ENCODE results near the gene PRIMA1. TPM values are rescaled to one million over a fixed set of nuclear protein-coding genes. Genes with fewer than 3 reads are reported as not detected.

Gene PRIMA1
- total RNA-seq, 2 donors from 2014 or later = not detected

- H3K9me3 ChIP-seq (ENCODE audit: control insufficient read depth, low read length, poor library complexity, severe bottlenecking) = no peaks in the 10 kb centered on the region
- Mint-ChIP-seq H3K36me3 (ENCODE audit: low read depth) (no peaks in the 10 kb centered on the region), H3K4me3 (no peak overlapping the region), H3K27me3 (peaks cover 22% of the 10 kb centered on the region), H3K27ac (no peak overlapping the region), H3K4me1 (peaks cover 2% of the 10 kb centered on the region)
- no peak for ATAC-seq
- DNase-seq = no peak
Observed at GRCh38 chr14:93744176-93744575, 44.1 kb downstream of the PRIMA1 start.

- H3K4me1 Mint-ChIP-seq = peaks cover 2% of the 10 kb centered on the region
- no peaks in the 10 kb centered on the region for H3K36me3 Mint-ChIP-seq (ENCODE audit: low read depth)
- no peak overlapping the region for H3K4me3 Mint-ChIP-seq
- peaks cover 27% of the 10 kb centered on the region for H3K27me3 Mint-ChIP-seq
- DNase-seq = no peak
- H3K27ac Mint-ChIP-seq = no peak overlapping the region
- no peaks in the 10 kb centered on the region for H3K9me3 ChIP-seq (ENCODE audit: control insufficient read depth, low read length, poor library complexity, severe bottlenecking)
- ATAC-seq = no peak
Observed at GRCh38 chr14:93743270-93744060, 44.8 kb downstream of the PRIMA1 start.

GRCh38 chr14:93742761-93743160 lies 45.5 kb downstream of the PRIMA1 start:
- H3K36me3 Mint-ChIP-seq (ENCODE audit: low read depth) = no peaks in the 10 kb centered on the region
- H3K4me3 Mint-ChIP-seq = no peak overlapping the region
- peaks cover 2% of the 10 kb centered on the region for H3K4me1 Mint-ChIP-seq
- DNase-seq = no peak
- no peaks in the 10 kb centered on the region for H3K9me3 ChIP-seq (ENCODE audit: control insufficient read depth, low read length, poor library complexity, severe bottlenecking)
- ATAC-seq = no peak
- H3K27me3 Mint-ChIP-seq = peaks cover 34% of the 10 kb centered on the region
- H3K27ac Mint-ChIP-seq = no peak overlapping the region

GRCh38 chr14:93741556-93742230 lies 46.6 kb downstream of the PRIMA1 start:
- no peak for DNase-seq
- H3K27ac Mint-ChIP-seq = no peak overlapping the region
- no peak overlapping the region for H3K4me3 Mint-ChIP-seq
- no peaks in the 10 kb centered on the region for H3K9me3 ChIP-seq (ENCODE audit: control insufficient read depth, low read length, poor library complexity, severe bottlenecking)
- no peak for ATAC-seq
- no peaks in the 10 kb centered on the region for H3K36me3 Mint-ChIP-seq (ENCODE audit: low read depth)
- H3K27me3 Mint-ChIP-seq = peaks cover 42% of the 10 kb centered on the region
- peaks cover 2% of the 10 kb centered on the region for H3K4me1 Mint-ChIP-seq

- H3K9me3 ChIP-seq (ENCODE audit: control insufficient read depth, low read length, poor library complexity, severe bottlenecking) = no peaks in the 10 kb centered on the region
- Mint-ChIP-seq H3K4me1 (peaks cover 2% of the 10 kb centered on the region), H3K27me3 (peaks cover 46% of the 10 kb centered on the region), H3K4me3 (no peak overlapping the region), H3K27ac (no peak overlapping the region), H3K36me3 (ENCODE audit: low read depth) (no peaks in the 10 kb centered on the region)
- no peak for DNase-seq
- no peak for ATAC-seq
Observed at GRCh38 chr14:93737634-93738033, 50.7 kb downstream of the PRIMA1 start.

GRCh38 chr14:93736378-93737014 lies 51.8 kb downstream of the PRIMA1 start:
- H3K4me1 Mint-ChIP-seq = peaks cover 4% of the 10 kb centered on the region
- no peaks in the 10 kb centered on the region for H3K9me3 ChIP-seq (ENCODE audit: control insufficient read depth, low read length, poor library complexity, severe bottlenecking)
- DNase-seq (no peak), ATAC-seq (no peak)
- no peaks in the 10 kb centered on the region for H3K36me3 Mint-ChIP-seq (ENCODE audit: low read depth)
- peaks cover 38% of the 10 kb centered on the region for H3K27me3 Mint-ChIP-seq
- H3K27ac Mint-ChIP-seq = no peak overlapping the region
- no peak overlapping the region for H3K4me3 Mint-ChIP-seq

- no peak overlapping the region for H3K27ac Mint-ChIP-seq
- no peak overlapping the region for H3K4me3 Mint-ChIP-seq
- H3K36me3 Mint-ChIP-seq (ENCODE audit: low read depth) = no peaks in the 10 kb centered on the region
- H3K27me3 Mint-ChIP-seq = peaks cover 32% of the 10 kb centered on the region
- H3K4me1 Mint-ChIP-seq = peaks cover 4% of the 10 kb centered on the region
- DNase-seq (no peak), ATAC-seq (no peak)
- no peaks in the 10 kb centered on the region for H3K9me3 ChIP-seq (ENCODE audit: control insufficient read depth, low read length, poor library complexity, severe bottlenecking)
Observed at GRCh38 chr14:93735206-93735605, 53.1 kb downstream of the PRIMA1 start.

- H3K27me3 Mint-ChIP-seq = peaks cover 34% of the 10 kb centered on the region
- no peak overlapping the region for H3K4me3 Mint-ChIP-seq
- no peak overlapping the region for H3K27ac Mint-ChIP-seq
- DNase-seq = no peak
- no peaks in the 10 kb centered on the region for H3K9me3 ChIP-seq (ENCODE audit: control insufficient read depth, low read length, poor library complexity, severe bottlenecking)
- H3K36me3 Mint-ChIP-seq (ENCODE audit: low read depth) = no peaks in the 10 kb centered on the region
- peaks cover 2% of the 10 kb centered on the region for H3K4me1 Mint-ChIP-seq
- no peak for ATAC-seq
Observed at GRCh38 chr14:93734086-93734822, 54.0 kb downstream of the PRIMA1 start.

- ATAC-seq = no peak
- peaks cover 29% of the 10 kb centered on the region for H3K27me3 Mint-ChIP-seq
- no peak overlapping the region for H3K27ac Mint-ChIP-seq
- DNase-seq = no peak
- H3K36me3 Mint-ChIP-seq (ENCODE audit: low read depth) = no peaks in the 10 kb centered on the region
- peaks cover 2% of the 10 kb centered on the region for H3K4me1 Mint-ChIP-seq
- H3K9me3 ChIP-seq (ENCODE audit: control insufficient read depth, low read length, poor library complexity, severe bottlenecking) = no peaks in the 10 kb centered on the region
- H3K4me3 Mint-ChIP-seq = no peak overlapping the region
Observed at GRCh38 chr14:93733631-93734030, 54.7 kb downstream of the PRIMA1 start.

GRCh38 chr14:93733231-93733630 lies 55.1 kb downstream of the PRIMA1 start:
- no peak for DNase-seq
- H3K9me3 ChIP-seq (ENCODE audit: control insufficient read depth, low read length, poor library complexity, severe bottlenecking) = no peaks in the 10 kb centered on the region
- no peaks in the 10 kb centered on the region for H3K36me3 Mint-ChIP-seq (ENCODE audit: low read depth)
- peaks cover 2% of the 10 kb centered on the region for H3K4me1 Mint-ChIP-seq
- H3K4me3 Mint-ChIP-seq = no peak overlapping the region
- ATAC-seq = no peak
- H3K27me3 Mint-ChIP-seq = peaks cover 25% of the 10 kb centered on the region
- H3K27ac Mint-ChIP-seq = no peak overlapping the region

- ATAC-seq (no peak), DNase-seq (no peak)
- no peak overlapping the region for H3K4me3 Mint-ChIP-seq
- peaks cover 24% of the 10 kb centered on the region for H3K27me3 Mint-ChIP-seq
- no peaks in the 10 kb centered on the region for H3K9me3 ChIP-seq (ENCODE audit: control insufficient read depth, low read length, poor library complexity, severe bottlenecking)
- H3K27ac Mint-ChIP-seq = no peak overlapping the region
- no peaks in the 10 kb centered on the region for H3K36me3 Mint-ChIP-seq (ENCODE audit: low read depth)
- peaks cover 2% of the 10 kb centered on the region for H3K4me1 Mint-ChIP-seq
Observed at GRCh38 chr14:93732524-93732923, 55.8 kb downstream of the PRIMA1 start.

- Mint-ChIP-seq H3K4me3 (no peak overlapping the region), H3K4me1 (peaks cover 2% of the 10 kb centered on the region), H3K27ac (no peak overlapping the region), H3K36me3 (ENCODE audit: low read depth) (no peaks in the 10 kb centered on the region), H3K27me3 (peaks cover 18% of the 10 kb centered on the region)
- no peak for DNase-seq
- ATAC-seq = no peak
- H3K9me3 ChIP-seq (ENCODE audit: control insufficient read depth, low read length, poor library complexity, severe bottlenecking) = no peaks in the 10 kb centered on the region
Observed at GRCh38 chr14:93731753-93732152, 56.5 kb downstream of the PRIMA1 start.

- no peak for ATAC-seq
- peaks cover 2% of the 10 kb centered on the region for H3K4me1 Mint-ChIP-seq
- peaks cover 10% of the 10 kb centered on the region for H3K27me3 Mint-ChIP-seq
- H3K27ac Mint-ChIP-seq = no peak overlapping the region
- no peak for DNase-seq
- H3K36me3 Mint-ChIP-seq (ENCODE audit: low read depth) = no peaks in the 10 kb centered on the region
- no peak overlapping the region for H3K4me3 Mint-ChIP-seq
- no peaks in the 10 kb centered on the region for H3K9me3 ChIP-seq (ENCODE audit: control insufficient read depth, low read length, poor library complexity, severe bottlenecking)
Observed at GRCh38 chr14:93729993-93730392, 58.3 kb downstream of the PRIMA1 start.

Data from T-helper 17 cell (primary cell).